ENCODE results near the gene EXPH5. TPM values are rescaled to one million over a fixed set of nuclear protein-coding genes. Genes with fewer than 3 reads are reported as not detected.

The EXPH5 gene
- total and polyA plus RNA-seq, 12 donors = 0.10 to 8.4 (median 1.3) TPM

GRCh38 chr11:108522318-108522717 lies 71.2 kb downstream of the EXPH5 start:
- Histone ChIP-seq H3K27me3 (no peaks in the 10 kb centered on the region), H3K4me3 (no peak overlapping the region), H3K9me3 (no peaks in the 10 kb centered on the region), H3K27ac (no peak overlapping the region), H3K36me3 (no peaks in the 10 kb centered on the region), H3K4me1 (no peaks in the 10 kb centered on the region)
- DNase-seq (no peak), ATAC-seq (no peak)
- no peak for TF ChIP-seq CTCF (IDR thresholded peaks at IDR 0.05)
- 54 to 61% methylated on average over 1 of the region's 1 CpG for WGBS, 2 donors
- intact Hi-C loops (cut with DNase I) = no loop called here

GRCh38 chr11:108518581-108518980 lies 75.0 kb downstream of the EXPH5 start:
- no peak for ATAC-seq

GRCh38 chr11:108516125-108516524 lies 77.4 kb downstream of the EXPH5 start:
- 95 to 96% methylated on average over 4 of the region's 4 CpGs for WGBS, 2 donors
- no peak for ATAC-seq
- no peaks in the 10 kb centered on the region for H3K4me1 ChIP-seq
- H3K27me3 ChIP-seq = no peaks in the 10 kb centered on the region
- DNase-seq = no peak
- no peaks in the 10 kb centered on the region for H3K9me3 ChIP-seq
- intact Hi-C loops (cut with DNase I) = no loop called here
- TF ChIP-seq CTCF (IDR thresholded peaks at IDR 0.05) = no peak
- H3K4me3 ChIP-seq = no peak overlapping the region
- no peaks in the 10 kb centered on the region for H3K36me3 ChIP-seq
- no peak overlapping the region for H3K27ac ChIP-seq

More at GRCh38 chr11:108518581-108518980, 75.0 kb downstream of the EXPH5 start:
- Histone ChIP-seq H3K4me1 (no peaks in the 10 kb centered on the region), H3K36me3 (no peaks in the 10 kb centered on the region), H3K4me3 (no peak overlapping the region), H3K27me3 (no peaks in the 10 kb centered on the region), H3K9me3 (no peaks in the 10 kb centered on the region), H3K27ac (no peak overlapping the region)
- WGBS, 2 donors = 74 to 77% methylated on average over 10 of the region's 10 CpGs
- no peak for TF ChIP-seq CTCF (IDR thresholded peaks at IDR 0.05)
- intact Hi-C loops (cut with DNase I) = no loop called here
- DNase-seq = no peak

- H3K27me3 ChIP-seq = no peaks in the 10 kb centered on the region
- ATAC-seq (no peak), DNase-seq (no peak)
- no peaks in the 10 kb centered on the region for H3K36me3 ChIP-seq
- H3K4me1 ChIP-seq = no peaks in the 10 kb centered on the region
- H3K27ac ChIP-seq = no peak overlapping the region
- no peak for TF ChIP-seq CTCF (IDR thresholded peaks at IDR 0.05)
- 67 to 70% methylated on average over 2 of the region's 2 CpGs for WGBS, 2 donors
- H3K4me3 ChIP-seq = no peak overlapping the region
- no peaks in the 10 kb centered on the region for H3K9me3 ChIP-seq
- intact Hi-C loops (cut with DNase I) = no loop called here
Observed at GRCh38 chr11:108512708-108513107, 80.9 kb downstream of the EXPH5 start.
